Esophagus squamous epithelium (tissue), 4 donors: ENCODE measurements around the gene TICAM2. TPM values are rescaled to one million over a fixed set of nuclear protein-coding genes. Genes with fewer than 3 reads are reported as not detected.

Experiments used
- total RNA-seq, 4 donors: library from RNA; depleted of rRNA; stranded (reverse); fragments of >200 nt; gene quantifications; one replicate each; pipeline ENCODE4 v1.1.0, GENCODE V29; 2016

Gene TICAM2
- total RNA-seq, 4 donors from 2014 or later: 0.68 to 2.7 (median 0.95) TPM; not detected in 1

Other genes with a start within 250 kb of the TICAM2 start
- gene FEM1C, start 57.7 kb downstream of the TICAM2 start, total RNA-seq: 10 to 100 TPM in 3 of 4 donors, 1 to 10 TPM in 1; 8.2 to 23.1 (median 11.7) TPM
- 10 to 100 TPM; 68.9 to 95.1 (median 75.6) TPM for gene TMED7, start 23.6 kb upstream of the TICAM2 start, total RNA-seq
- gene CDO1, start 214.2 kb upstream of the TICAM2 start, total RNA-seq: 1 to 10 TPM in 2 of 4 donors, under 1 TPM in 1, not detected in 1; 0.75 to 6.7 (median 5.7) TPM
- gene ATG12, start 239.1 kb upstream of the TICAM2 start, total RNA-seq: 10 to 100 TPM; 15.7 to 37.8 (median 33.5) TPM
- gene AP3S1, start 239.5 kb upstream of the TICAM2 start, total RNA-seq: 100 to 1,000 TPM in 2 of 4 donors, 10 to 100 TPM in 2; 69.4 to 199 (median 97.3) TPM